CD4-positive, CD25-positive, alpha-beta regulatory T cell (primary cell): ENCODE measurements around the gene RNF135. TPM values are rescaled to one million over a fixed set of nuclear protein-coding genes. Genes with fewer than 3 reads are reported as not detected.
A peak's percentile ranks its signal among the peaks of the same experiment; 100 is the strongest.
"Not testable (repeated sequence)": the region's sequence is repeated elsewhere in the genome, so short reads cannot be mapped to it uniquely, and the experiment has no call there.

Source experiments
- ATAC-seq, 2 donors: fragments of 150-1000 bp; cut with Tn5 transposase; one replicate each; pipeline ENCODE4 v1.10.0; 2021; ENCODE audit warnings: low read depth in 2 of 2, moderate number of reproducible peaks in 2 of 2, moderate library complexity in 1 of 2
- DNase-seq, 3 donors: peaks; one replicate each; pipeline versions ENCODE4 v3.0.0 to v3.0.0-alpha.2; 2012 to 2022; ENCODE audit warnings: mixed read lengths in 1 of 3
- H3K27ac ChIP-seq: one replicate; pipeline ENCODE4 v1.7.0; 2013; ENCODE audit warnings: mild to moderate bottlenecking, low read length; ENCODE audit not compliant: insufficient read depth, poor library complexity, severe bottlenecking
- H3K27me3 ChIP-seq: one replicate; pipeline ENCODE4 v1.7.0; 2013; ENCODE audit warnings: low read length; ENCODE audit not compliant: control insufficient read depth, insufficient read depth
- H3K36me3 ChIP-seq: one replicate; pipeline ENCODE4 v1.7.0; 2013; ENCODE audit warnings: mild to moderate bottlenecking, low read length, moderate library complexity; ENCODE audit not compliant: control insufficient read depth, insufficient read depth
- H3K4me1 ChIP-seq: 2 replicates; pipeline ENCODE4 v1.7.0; 2013; ENCODE audit warnings: mild to moderate bottlenecking, low read length; ENCODE audit not compliant: insufficient read depth, control insufficient read depth, poor library complexity, severe bottlenecking
- H3K4me3 ChIP-seq: one replicate; pipeline ENCODE4 v1.7.0; 2013; ENCODE audit warnings: low read depth, mild to moderate bottlenecking, low read length, moderate library complexity
- H3K9me3 ChIP-seq, 2 experiments: 1 replicate in 1 of 2; 2 replicates in 1 of 2; pipeline ENCODE4 v1.7.0; 2013; ENCODE audit warnings: low read length in 2 of 2, mild to moderate bottlenecking in 1 of 2, moderate library complexity in 1 of 2; ENCODE audit not compliant: control insufficient read depth in 2 of 2
- H3K27ac Mint-ChIP-seq, 3 donors: one replicate each; pipeline ENCODE4 v1.8.0; 2020 to 2022; ENCODE audit warnings: mild to moderate bottlenecking in 3 of 3, mixed read lengths in 3 of 3, moderate library complexity in 2 of 3
- H3K27me3 Mint-ChIP-seq: one replicate; pipeline ENCODE4 v1.8.0; 2022; ENCODE audit warnings: mild to moderate bottlenecking, mixed read lengths
- H3K36me3 Mint-ChIP-seq: one replicate; pipeline ENCODE4 v1.8.0; 2020; ENCODE audit warnings: mixed read lengths
- H3K4me1 Mint-ChIP-seq, 4 donors: one replicate each; pipeline ENCODE4 v1.8.0; 2020 to 2022; ENCODE audit warnings: mixed read lengths in 4 of 4, mild to moderate bottlenecking in 1 of 4
- H3K4me3 Mint-ChIP-seq, 4 donors: one replicate each; pipeline ENCODE4 v1.8.0; 2020 to 2022; ENCODE audit warnings: mild to moderate bottlenecking in 4 of 4, mixed read lengths in 4 of 4, moderate library complexity in 3 of 4
- H3K9me3 Mint-ChIP-seq, 7 donors: one replicate each; pipeline ENCODE4 v1.8.0; 2020 to 2022; ENCODE audit warnings: mixed read lengths in 7 of 7, mild to moderate bottlenecking in 3 of 7, moderate library complexity in 2 of 7
- polyA plus RNA-seq, 4 donors: library from polyadenylated mRNA; unstranded; fragments of 300-500 nt; fragmentation: Illumina TruSeq; gene quantifications; one replicate each; pipeline ENCODE4 v1.2.3, GENCODE V29; 2021
- total RNA-seq: library from RNA; stranded (reverse); gene quantifications from one replicate; pipeline ENCODE4 v1.2.3, GENCODE V29; 2022

The RNF135 gene
- total and polyA plus RNA-seq, 5 donors from 2014 or later, result 3.8 to 17.8 (median 10.8) TPM

GRCh38 chr17:30957741-30958140, 13.1 kb upstream of the RNF135 start:
- Mint-ChIP-seq H3K9me3 (peaks cover 0 to 1% (median 0%) of the 10 kb centered on the region in 7 donors), H3K36me3 (no peaks in the 10 kb centered on the region), H3K27me3 (peaks cover 17% of the 10 kb centered on the region), H3K4me1 (peaks cover 0 to 12% (median 4%) of the 10 kb centered on the region in 4 donors), H3K27ac (no peak overlapping the region), H3K4me3 (no peak overlapping the region)
- DNase-seq (no peak), ATAC-seq (no peak)
- Histone ChIP-seq H3K9me3 (no peaks in the 10 kb centered on the region), H3K4me3 (no peak overlapping the region), H3K36me3 (no peaks in the 10 kb centered on the region), H3K4me1 (peaks cover 5% of the 10 kb centered on the region), H3K27me3 (no peaks in the 10 kb centered on the region), H3K27ac (no peak overlapping the region)

- peaks cover 5% of the 10 kb centered on the region for H3K4me1 ChIP-seq
- no peak for DNase-seq
Measured at GRCh38 chr17:30958187-30958586, 12.7 kb upstream of the RNF135 start.

GRCh38 chr17:30961209-30962188, 9.3 kb upstream of the RNF135 start:
- Histone ChIP-seq H3K9me3 (no peaks in the 10 kb centered on the region), H3K36me3 (no peaks in the 10 kb centered on the region), H3K27me3 (no peaks in the 10 kb centered on the region), H3K4me3 (no peak overlapping the region), H3K27ac (no peak overlapping the region), H3K4me1 (peaks cover 5% of the 10 kb centered on the region)
- Mint-ChIP-seq H3K9me3 (peaks cover 0 to 1% (median 0%) of the 10 kb centered on the region in 7 donors), H3K27ac (no peak overlapping the region), H3K4me1 (peaks cover 0 to 12% (median 4%) of the 10 kb centered on the region in 4 donors), H3K4me3 (peak overlapping the region in 1 of 4 donors; percentile 21), H3K36me3 (no peaks in the 10 kb centered on the region), H3K27me3 (peaks cover 19% of the 10 kb centered on the region)
- DNase-seq, result peak in 1 of 3 donors; percentile 46
- ATAC-seq, result peak in 1 of 2 donors; percentile 46

More at GRCh38 chr17:30958187-30958586, 12.7 kb upstream of the RNF135 start:
- Histone ChIP-seq H3K27me3 (no peaks in the 10 kb centered on the region), H3K4me3 (no peak overlapping the region), H3K9me3 (no peaks in the 10 kb centered on the region), H3K36me3 (no peaks in the 10 kb centered on the region), H3K27ac (no peak overlapping the region)
- no peak overlapping the region for H3K27ac Mint-ChIP-seq
- no peaks in the 10 kb centered on the region for H3K36me3 Mint-ChIP-seq
- no peak for ATAC-seq
- no peak overlapping the region for H3K4me3 Mint-ChIP-seq
- peaks cover 17% of the 10 kb centered on the region for H3K27me3 Mint-ChIP-seq
- peaks cover 0 to 12% (median 4%) of the 10 kb centered on the region in 4 donors for H3K4me1 Mint-ChIP-seq
- peaks cover 0 to 1% (median 0%) of the 10 kb centered on the region in 7 donors for H3K9me3 Mint-ChIP-seq

- not testable (repeated sequence) for H3K27me3 ChIP-seq, H3K9me3 Mint-ChIP-seq, ATAC-seq, DNase-seq, H3K9me3 ChIP-seq, H3K4me3 Mint-ChIP-seq, H3K36me3 Mint-ChIP-seq, H3K4me1 ChIP-seq, H3K4me3 ChIP-seq, H3K27ac ChIP-seq, H3K36me3 ChIP-seq, H3K27ac Mint-ChIP-seq
- peaks cover 10% of the 10 kb centered on the region for H3K27me3 Mint-ChIP-seq
- H3K4me1 Mint-ChIP-seq, result peaks cover 0 to 19% (median 7%) of the 10 kb centered on the region in 4 donors
Measured at GRCh38 chr17:30964312-30964711, 6.5 kb upstream of the RNF135 start.

GRCh38 chr17:30964876-30965275, 6.0 kb upstream of the RNF135 start:
- H3K4me3 ChIP-seq, result no peak overlapping the region
- no peak for ATAC-seq
- no peaks in the 10 kb centered on the region for H3K9me3 ChIP-seq
- Mint-ChIP-seq H3K9me3 (no peaks in the 10 kb centered on the region), H3K27me3 (peaks cover 12% of the 10 kb centered on the region), H3K4me3 (no peak overlapping the region), H3K4me1 (peaks cover 0 to 21% (median 8%) of the 10 kb centered on the region in 4 donors), H3K27ac (no peak overlapping the region), H3K36me3 (no peaks in the 10 kb centered on the region)
- peaks cover 5% of the 10 kb centered on the region for H3K4me1 ChIP-seq
- no peaks in the 10 kb centered on the region for H3K27me3 ChIP-seq
- no peaks in the 10 kb centered on the region for H3K36me3 ChIP-seq
- no peak overlapping the region for H3K27ac ChIP-seq
- DNase-seq, result no peak

- peaks cover 18% of the 10 kb centered on the region for H3K27me3 Mint-ChIP-seq
- no peak overlapping the region for H3K27ac Mint-ChIP-seq
- H3K9me3 Mint-ChIP-seq, result no peaks in the 10 kb centered on the region
- H3K36me3 Mint-ChIP-seq, result no peaks in the 10 kb centered on the region
- ATAC-seq (no peak), DNase-seq (no peak)
- Histone ChIP-seq H3K4me1 (peaks cover 11% of the 10 kb centered on the region), H3K27me3 (no peaks in the 10 kb centered on the region), H3K27ac (no peak overlapping the region), H3K36me3 (no peaks in the 10 kb centered on the region), H3K9me3 (no peaks in the 10 kb centered on the region), H3K4me3 (no peak overlapping the region)
- H3K4me1 Mint-ChIP-seq, result peaks cover 8 to 29% (median 16%) of the 10 kb centered on the region in 4 donors
- H3K4me3 Mint-ChIP-seq, result no peak overlapping the region
Measured at GRCh38 chr17:30965686-30966085, 5.2 kb upstream of the RNF135 start.

GRCh38 chr17:30967911-30968310, 2.9 kb upstream of the RNF135 start:
- H3K4me1 ChIP-seq, result peaks cover 12% of the 10 kb centered on the region
- not testable (repeated sequence) for H3K27ac Mint-ChIP-seq, H3K36me3 ChIP-seq, H3K4me3 Mint-ChIP-seq, H3K27ac ChIP-seq, DNase-seq, H3K36me3 Mint-ChIP-seq, H3K9me3 Mint-ChIP-seq, H3K4me3 ChIP-seq, H3K27me3 ChIP-seq, ATAC-seq, H3K9me3 ChIP-seq
- Mint-ChIP-seq H3K27me3 (peaks cover 18% of the 10 kb centered on the region), H3K4me1 (peaks cover 15 to 29% (median 26%) of the 10 kb centered on the region in 4 donors)
